Neural progenitor cell (in vitro differentiated cells): ENCODE data around the gene GDI1. TPM values are rescaled to one million over a fixed set of nuclear protein-coding genes. Genes with fewer than 3 reads are reported as not detected.

Experiments used
- DNase-seq: peaks from one replicate; pipeline ENCODE4 v3.0.0-alpha.2; 2016; ENCODE audit warnings: low spot score
- H2AFZ ChIP-seq: fragments of 200-600 bp; sonication (generic); replicated peaks from 2 replicates; pipeline ENCODE4 v1.6.1; 2016; ENCODE audit warnings: antibody characterized with exemption
- H3F3A ChIP-seq: fragments of 200-600 bp; sonication (generic); 2 replicates; pipeline ENCODE4 v1.6.1; 2016; ENCODE audit warnings: antibody characterized with exemption, low read depth
- H3K27ac ChIP-seq: fragments of 200-600 bp; sonication (generic); 2 replicates; pipeline ENCODE4 v1.5.1; 2016; ENCODE audit warnings: mild to moderate bottlenecking
- H3K27me3 ChIP-seq: fragments of 200-600 bp; sonication (generic); 2 replicates; pipeline ENCODE4 v1.6.1; 2016; ENCODE audit warnings: mild to moderate bottlenecking, moderate library complexity
- H3K36me3 ChIP-seq: fragments of 200-600 bp; sonication (generic); 2 replicates; pipeline ENCODE4 v1.5.1; 2016
- H3K4me1 ChIP-seq: fragments of 200-600 bp; sonication (generic); 2 replicates; pipeline ENCODE4 v1.6.1; 2016; ENCODE audit warnings: mixed run types
- H3K4me2 ChIP-seq: fragments of 200-600 bp; sonication (generic); 2 replicates; pipeline ENCODE4 v1.6.1; 2016
- H3K4me3 ChIP-seq: fragments of 200-600 bp; sonication (generic); 2 replicates; pipeline ENCODE4 v1.5.1; 2016
- H3K79me2 ChIP-seq: fragments of 200-600 bp; sonication (generic); 2 replicates; pipeline ENCODE4 v1.6.1; 2016; ENCODE audit warnings: low read depth
- H3K9ac ChIP-seq: fragments of 200-600 bp; sonication (generic); 2 replicates; pipeline ENCODE4 v1.6.1; 2016
- H3K9me3 ChIP-seq: fragments of 200-600 bp; sonication (generic); 2 replicates; pipeline ENCODE4 v1.5.1; 2016; ENCODE audit warnings: low read depth
- H4K20me1 ChIP-seq: fragments of 200-600 bp; sonication (generic); 2 replicates; pipeline ENCODE4 v1.6.1; 2016; ENCODE audit warnings: low read depth
- H3K27ac Mint-ChIP-seq: 3 replicates; pipeline ENCODE4 v1.8.0; 2021; ENCODE audit warnings: mixed read lengths
- H3K27me3 Mint-ChIP-seq: 2 replicates; pipeline ENCODE4 v1.8.0; 2022; ENCODE audit warnings: low read depth, mild to moderate bottlenecking, inconsistent platforms, moderate library complexity, mixed read lengths; ENCODE audit not compliant: insufficient read depth
- H3K36me3 Mint-ChIP-seq: 3 replicates; pipeline ENCODE4 v1.8.0; 2021; ENCODE audit warnings: mixed read lengths
- H3K4me1 Mint-ChIP-seq: 3 replicates; pipeline ENCODE4 v1.8.0; 2021; ENCODE audit warnings: mixed read lengths
- H3K4me3 Mint-ChIP-seq: 3 replicates; pipeline ENCODE4 v1.8.0; 2021; ENCODE audit warnings: mild to moderate bottlenecking, moderate library complexity, mixed read lengths
- H3K9me3 Mint-ChIP-seq: 3 replicates; pipeline ENCODE4 v1.8.0; 2020; ENCODE audit warnings: mixed read lengths
- EZH2 ChIP-seq: fragments of 200-600 bp; sonication (generic); IDR thresholded peaks from 2 replicates; pipeline ENCODE4 v1.6.1; 2017; ENCODE audit warnings: antibody characterized with exemption, mild to moderate bottlenecking, moderate library complexity
- EZH2phosphoT487 ChIP-seq: fragments of 200-600 bp; sonication (generic); IDR thresholded peaks from 2 replicates; pipeline ENCODE4 v1.6.1; 2017; ENCODE audit warnings: antibody characterized with exemption
- total RNA-seq: library from RNA; depleted of rRNA; stranded (reverse); fragments of >200 nt; gene quantifications from 2 replicates; pipeline ENCODE4 v1.2.3, GENCODE V29; 2015; ENCODE audit warnings: low replicate concordance
- TF ChIP-seq, protein P1 (sequence below): fragments of 200-600 bp; sonication (generic); IDR thresholded peaks from 2 replicates; pipeline ENCODE4 v1.5.1; 2017; ENCODE audit warnings: antibody characterized with exemption, mild to moderate bottlenecking

The GDI1 gene
- total RNA-seq, 1 donor from 2014 or later = 119 TPM

GRCh38 chrX:154436374-154436982, 476 bp upstream of the GDI1 start:
- Histone ChIP-seq H3K9me3 (no peaks in the 10 kb centered on the region), H3K4me1 (no peaks in the 10 kb centered on the region), H3K4me2 (peak overlapping the region; percentile 86), H3K79me2 (peaks cover 36% of the 10 kb centered on the region), H3K27ac (peak overlapping the region; percentile 98), H4K20me1 (peaks cover 33% of the 10 kb centered on the region), H3K36me3 (no peaks in the 10 kb centered on the region), H3K27me3 (no peaks in the 10 kb centered on the region), H3K9ac (peak overlapping the region; percentile 75), H3F3A (peaks cover 8% of the 10 kb centered on the region), H3K4me3 (peak overlapping the region; percentile 71), H2AFZ (no peak overlapping the region)
- peaks cover 16% of the 10 kb centered on the region for H3K27me3 Mint-ChIP-seq
- TF ChIP-seq EZH2phosphoT487 = no peak
- TF ChIP-seq EZH2 = no peak
- TF ChIP-seq, protein P1, sequence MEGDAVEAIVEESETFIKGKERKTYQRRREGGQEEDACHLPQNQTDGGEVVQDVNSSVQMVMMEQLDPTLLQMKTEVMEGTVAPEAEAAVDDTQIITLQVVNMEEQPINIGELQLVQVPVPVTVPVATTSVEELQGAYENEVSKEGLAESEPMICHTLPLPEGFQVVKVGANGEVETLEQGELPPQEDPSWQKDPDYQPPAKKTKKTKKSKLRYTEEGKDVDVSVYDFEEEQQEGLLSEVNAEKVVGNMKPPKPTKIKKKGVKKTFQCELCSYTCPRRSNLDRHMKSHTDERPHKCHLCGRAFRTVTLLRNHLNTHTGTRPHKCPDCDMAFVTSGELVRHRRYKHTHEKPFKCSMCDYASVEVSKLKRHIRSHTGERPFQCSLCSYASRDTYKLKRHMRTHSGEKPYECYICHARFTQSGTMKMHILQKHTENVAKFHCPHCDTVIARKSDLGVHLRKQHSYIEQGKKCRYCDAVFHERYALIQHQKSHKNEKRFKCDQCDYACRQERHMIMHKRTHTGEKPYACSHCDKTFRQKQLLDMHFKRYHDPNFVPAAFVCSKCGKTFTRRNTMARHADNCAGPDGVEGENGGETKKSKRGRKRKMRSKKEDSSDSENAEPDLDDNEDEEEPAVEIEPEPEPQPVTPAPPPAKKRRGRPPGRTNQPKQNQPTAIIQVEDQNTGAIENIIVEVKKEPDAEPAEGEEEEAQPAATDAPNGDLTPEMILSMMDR = no peak
- peaks cover 6% of the 10 kb centered on the region for H3K36me3 Mint-ChIP-seq
- peak overlapping the region; percentile 87 for H3K4me3 Mint-ChIP-seq
- peak; percentile 80 for DNase-seq
- H3K9me3 Mint-ChIP-seq = peaks cover 28% of the 10 kb centered on the region
- H3K4me1 Mint-ChIP-seq = peaks cover 10% of the 10 kb centered on the region
- peak overlapping the region; percentile 97 for H3K27ac Mint-ChIP-seq

DNA sequence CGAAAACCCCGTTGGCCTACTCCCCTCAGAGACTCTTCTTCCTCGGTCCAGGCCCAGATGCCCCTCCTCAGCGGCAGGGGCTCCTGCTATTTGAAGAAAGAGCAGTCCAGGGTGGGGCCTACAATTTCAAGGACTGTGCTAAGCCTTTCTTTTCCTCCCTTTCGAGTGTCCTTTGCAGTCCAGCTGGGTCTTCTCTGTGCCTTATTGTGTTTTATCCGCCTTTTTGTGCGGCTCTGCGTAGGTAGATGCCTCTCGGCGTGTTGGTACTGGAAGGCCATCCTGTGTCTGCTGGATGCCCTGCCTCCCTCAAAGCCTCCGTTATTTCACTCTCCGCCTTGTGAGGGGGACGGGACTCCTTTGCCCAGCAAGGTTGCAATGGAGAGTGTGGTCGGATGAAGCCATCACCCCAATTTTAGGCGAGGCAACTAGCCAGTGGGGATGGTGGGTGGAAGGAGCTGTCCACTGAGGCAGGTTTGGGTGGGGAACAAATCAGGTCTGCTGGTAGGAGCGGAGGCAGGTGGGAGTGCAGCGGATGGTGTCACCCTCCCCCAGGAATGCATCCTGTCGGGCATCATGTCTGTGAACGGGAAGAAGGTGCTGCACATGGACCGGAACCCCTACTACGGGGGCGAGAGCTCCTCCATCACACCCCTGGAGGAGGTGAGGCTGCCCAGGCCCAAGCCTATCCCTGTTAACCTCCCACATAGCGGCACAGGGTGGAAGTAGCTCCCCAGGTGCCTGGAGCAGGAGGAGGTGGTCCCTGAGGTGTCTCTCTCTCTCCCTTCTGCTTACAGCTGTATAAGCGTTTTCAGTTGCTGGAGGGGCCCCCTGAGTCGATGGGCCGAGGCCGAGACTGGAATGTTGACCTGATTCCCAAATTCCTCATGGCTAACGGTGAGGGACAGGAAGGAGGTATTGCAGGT, 1.3 kb downstream of the GDI1 start:
- Mint-ChIP-seq H3K36me3 (peaks cover 6% of the 10 kb centered on the region), H3K4me1 (peaks cover 12% of the 10 kb centered on the region), H3K27me3 (peaks cover 16% of the 10 kb centered on the region), H3K27ac (peak overlapping the region; percentile 99), H3K4me3 (peak overlapping the region; percentile 92), H3K9me3 (peaks cover 27% of the 10 kb centered on the region)
- Histone ChIP-seq H3K4me3 (peak overlapping the region; percentile 71), H4K20me1 (peaks cover 39% of the 10 kb centered on the region), H3F3A (peaks cover 15% of the 10 kb centered on the region), H3K4me2 (peak overlapping the region; percentile 86), H3K36me3 (no peaks in the 10 kb centered on the region), H3K27ac (no peak overlapping the region), H3K4me1 (no peaks in the 10 kb centered on the region), H3K9ac (no peak overlapping the region), H3K9me3 (no peaks in the 10 kb centered on the region), H2AFZ (no peak overlapping the region), H3K27me3 (no peaks in the 10 kb centered on the region), H3K79me2 (peaks cover 36% of the 10 kb centered on the region)
- TF ChIP-seq, protein P1 = no peak
- TF ChIP-seq EZH2phosphoT487 (no peak), EZH2 (no peak)
- DNase-seq = no peak

- H3K9ac ChIP-seq = no peak overlapping the region
- no peaks in the 10 kb centered on the region for H3K4me1 ChIP-seq
- peaks cover 16% of the 10 kb centered on the region for H3K27me3 Mint-ChIP-seq
- H3K36me3 ChIP-seq = no peaks in the 10 kb centered on the region
- no peaks in the 10 kb centered on the region for H3K27me3 ChIP-seq
- no peak overlapping the region for H3K4me3 ChIP-seq
- H2AFZ ChIP-seq = no peak overlapping the region
- no peak overlapping the region for H3K27ac Mint-ChIP-seq
- no peaks in the 10 kb centered on the region for H3K9me3 ChIP-seq
- peaks cover 6% of the 10 kb centered on the region for H3K36me3 Mint-ChIP-seq
- no peak for TF ChIP-seq EZH2
- TF ChIP-seq EZH2phosphoT487 = no peak
- TF ChIP-seq, protein P1 = no peak
- H3K4me1 Mint-ChIP-seq = peaks cover 16% of the 10 kb centered on the region
- H3K79me2 ChIP-seq = peaks cover 41% of the 10 kb centered on the region
- H3K4me2 ChIP-seq = no peak overlapping the region
- H3F3A ChIP-seq = peaks cover 19% of the 10 kb centered on the region
- H3K9me3 Mint-ChIP-seq = peaks cover 26% of the 10 kb centered on the region
- no peak overlapping the region for H3K4me3 Mint-ChIP-seq
- no peak overlapping the region for H3K27ac ChIP-seq
- H4K20me1 ChIP-seq = peaks cover 46% of the 10 kb centered on the region
- no peak for DNase-seq
These were observed 2.9 kb downstream of the GDI1 start for GRCh38 chrX:154439841-154440240.
